GM12892 (cell line): Measurements from ENCODE around the gene RXRA.

Experiments used
- DNase-seq: peaks from one replicate; pipeline ENCODE4 v3.0.0; 2011; ENCODE audit not compliant: insufficient read length
- FAIRE-seq: peaks from 2 replicates; lab custom pipeline; 2011; peaks lifted over from hg19 to GRCh38; lab: Jason Lieb, UNC
- POLR2A ChIP-seq: IDR thresholded peaks from 2 replicates; pipeline ENCODE4 v1.6.1; 2011; ENCODE audit warnings: low read depth, low read length, control low read depth
- POLR2AphosphoS5 ChIP-seq: IDR thresholded peaks from 2 replicates; pipeline ENCODE4 v1.6.1; 2011; ENCODE audit warnings: low read depth, low read length, control low read depth
- TAF1 ChIP-seq: IDR thresholded peaks from 2 replicates; pipeline ENCODE4 v1.6.1; 2011; ENCODE audit warnings: low read depth, mild to moderate bottlenecking, control low read depth, low read length, borderline replicate concordance

RXRA gene

DNA sequence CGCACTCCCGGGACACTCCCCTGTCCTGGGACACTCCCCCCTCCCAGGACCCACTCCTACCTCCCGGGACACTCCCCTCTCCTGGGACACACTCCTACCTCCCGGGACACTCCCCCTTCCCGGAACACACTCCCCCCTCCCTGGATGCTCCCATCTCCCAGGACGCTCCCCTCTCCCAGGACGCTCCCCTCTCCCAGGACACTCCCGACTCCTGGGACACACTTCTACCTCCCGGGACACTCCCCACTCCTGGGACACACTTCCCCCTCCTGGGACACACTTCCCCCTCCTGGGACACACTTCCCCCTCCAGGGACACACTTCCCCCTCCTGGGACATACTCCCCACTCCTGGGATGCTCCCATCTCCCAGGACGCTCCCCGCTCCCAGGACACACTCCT is 95.6 kb downstream of the RXRA start:
- DNase-seq (no peak), FAIRE-seq (no peak)
- no peak for TF ChIP-seq POLR2A
- no peak for TF ChIP-seq POLR2AphosphoS5
- TF ChIP-seq TAF1: no peak

DNA sequence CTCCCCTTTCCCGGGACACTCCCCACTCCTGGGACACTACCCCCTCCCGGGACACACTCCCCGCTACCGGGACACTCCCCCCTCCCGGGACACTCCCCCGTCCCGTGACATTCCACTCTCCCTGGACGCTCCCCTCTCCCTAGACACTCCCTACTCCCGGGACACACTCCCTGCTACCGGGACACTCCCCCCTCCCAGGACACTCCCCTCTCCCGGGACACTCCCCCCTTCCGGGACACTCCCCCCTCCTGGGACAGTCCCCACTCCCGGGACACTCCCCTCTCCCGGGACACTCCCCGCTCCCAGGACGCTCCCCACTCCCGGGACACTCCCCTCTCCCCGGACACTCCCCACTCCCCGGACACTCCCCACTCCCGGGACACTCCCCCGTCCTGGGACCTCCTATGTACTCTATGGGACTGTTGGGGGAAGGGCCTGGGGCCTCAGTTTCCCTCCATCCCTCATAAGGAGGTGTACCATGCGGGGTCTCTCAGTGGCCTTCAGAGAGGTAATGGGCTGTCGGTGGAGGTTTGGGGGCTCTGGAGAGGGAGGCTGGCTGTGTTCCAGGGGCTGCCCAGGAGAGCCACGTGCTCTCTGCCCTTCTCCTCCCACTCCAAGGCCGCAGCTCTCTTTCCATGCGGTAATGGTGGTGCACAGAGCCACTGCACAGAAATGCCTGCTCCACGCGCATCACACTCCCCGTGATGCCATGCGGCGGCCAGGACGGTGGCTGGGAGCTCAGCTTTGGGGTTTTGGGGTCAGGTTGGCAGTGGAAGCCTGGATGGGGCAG is 96.2 kb downstream of the RXRA start:
- TF ChIP-seq POLR2A (no peak), POLR2AphosphoS5 (no peak), TAF1 (no peak)
- DNase-seq (no peak), FAIRE-seq (no peak)

DNA sequence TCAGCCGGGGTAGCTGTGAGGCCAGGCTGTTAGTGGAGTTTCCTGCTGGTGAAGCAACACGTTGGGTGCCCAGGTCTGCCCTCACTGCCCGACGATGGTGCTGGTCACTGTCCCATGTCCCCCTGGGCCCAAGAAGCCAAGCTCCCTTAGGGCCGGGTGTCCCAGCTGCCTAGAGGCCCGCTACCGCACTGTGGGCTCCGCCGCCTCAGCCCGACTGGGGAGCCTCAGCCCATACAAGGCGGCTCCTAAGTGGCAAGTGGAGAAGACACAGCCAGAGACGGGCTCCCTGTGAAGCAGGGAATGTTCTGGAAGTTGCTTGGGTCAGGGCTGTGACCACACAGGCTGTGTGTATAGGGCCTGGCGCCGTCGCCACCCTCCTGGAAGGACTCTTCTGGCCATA is 96.9 kb downstream of the RXRA start:
- TF ChIP-seq POLR2A (no peak), POLR2AphosphoS5 (no peak), TAF1 (no peak)
- DNase-seq: no peak
- FAIRE-seq: no peak

DNA sequence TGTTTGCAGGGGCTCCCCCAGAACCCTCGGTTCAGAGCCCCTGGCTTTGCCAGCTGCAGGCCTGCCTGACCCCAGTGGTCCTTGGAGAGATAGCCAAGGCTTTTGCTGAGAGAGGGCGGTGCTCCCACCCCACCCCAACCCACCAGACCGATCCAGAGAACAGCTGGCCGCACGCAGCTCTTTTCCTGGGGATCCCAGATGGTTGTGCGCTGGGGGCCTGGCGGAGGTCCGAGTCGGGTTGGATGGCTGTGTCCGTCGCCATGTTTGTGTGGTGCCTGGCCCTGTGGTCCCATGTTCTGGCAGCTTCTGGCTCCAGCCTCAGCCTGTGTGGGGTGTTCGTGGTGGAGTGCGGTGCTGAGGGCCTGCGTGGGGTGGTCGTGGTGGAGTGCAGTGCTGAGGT is 97.5 kb downstream of the RXRA start:
- DNase-seq (no peak), FAIRE-seq (no peak)
- TF ChIP-seq TAF1: no peak
- TF ChIP-seq POLR2AphosphoS5: no peak
- TF ChIP-seq POLR2A: no peak

DNA sequence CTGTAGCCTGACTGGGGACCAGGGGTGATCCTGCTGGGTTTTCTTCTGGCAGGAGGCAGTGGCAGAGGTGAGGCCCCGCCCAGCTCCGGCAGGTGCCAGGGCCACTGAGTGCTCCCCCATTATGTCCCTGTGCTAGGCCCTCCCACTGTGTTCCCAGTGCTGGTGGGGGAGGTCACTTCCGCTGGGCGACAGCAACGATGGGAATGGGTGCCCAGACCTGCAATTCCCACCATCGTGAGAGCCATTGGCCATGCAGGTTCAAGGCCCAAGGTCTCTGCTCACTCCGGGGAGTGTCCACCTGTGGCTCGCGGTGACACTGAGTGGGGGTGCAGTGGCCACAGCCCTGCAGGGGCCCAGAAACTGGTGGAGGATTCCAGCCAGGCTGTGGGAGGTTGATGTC is 98.6 kb downstream of the RXRA start:
- DNase-seq (no peak), FAIRE-seq (no peak)

DNA sequence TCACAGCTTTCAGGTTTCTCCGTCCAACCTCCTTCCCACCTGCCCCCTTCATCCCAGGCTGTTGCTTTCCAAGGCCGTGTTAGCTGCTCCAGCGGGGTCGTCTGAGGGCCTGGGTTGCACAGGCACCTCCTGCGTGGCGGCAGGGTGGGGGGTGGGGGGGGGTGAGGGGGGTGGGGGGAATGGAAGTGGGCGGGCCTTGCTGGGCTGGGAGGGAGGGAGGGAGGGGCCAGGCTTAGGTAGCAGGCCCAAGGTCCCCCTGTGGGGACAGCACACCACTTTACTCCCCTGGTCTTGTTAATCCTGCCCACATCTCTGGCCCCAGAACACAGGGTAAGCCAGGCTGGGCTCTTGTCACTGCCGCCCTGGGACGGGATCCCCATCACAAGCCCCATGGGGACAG is 99.1 kb downstream of the RXRA start:
- TF ChIP-seq POLR2A: no peak
- no peak for TF ChIP-seq POLR2AphosphoS5
- TF ChIP-seq TAF1: no peak
- no peak for DNase-seq
- FAIRE-seq: no peak

More for the DNA sequence above, 98.6 kb downstream of the RXRA start:
- TF ChIP-seq POLR2AphosphoS5 (no peak), TAF1 (no peak), POLR2A (no peak)

DNA sequence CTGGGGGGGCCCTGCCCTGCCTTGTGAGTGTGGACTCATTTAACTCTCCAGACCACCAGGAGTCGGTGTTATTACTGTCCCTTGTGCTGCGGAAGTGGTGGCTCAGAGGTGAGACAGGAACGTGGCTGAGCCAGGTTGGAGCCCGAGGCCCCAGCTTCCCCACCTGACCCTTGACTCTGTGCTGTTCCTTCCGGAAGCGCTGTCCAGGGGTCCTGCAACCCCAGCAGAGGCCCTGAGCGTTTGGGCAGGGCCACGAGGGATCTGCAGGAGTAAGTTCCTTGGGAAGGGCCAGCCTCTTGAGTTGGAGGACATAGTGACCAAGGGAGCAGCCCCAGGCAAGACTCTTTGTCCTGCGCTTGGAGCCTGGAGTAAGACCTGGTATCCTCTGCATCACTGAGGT is 99.6 kb downstream of the RXRA start:
- no peak for DNase-seq
- FAIRE-seq: no peak
- no peak for TF ChIP-seq POLR2A

DNA sequence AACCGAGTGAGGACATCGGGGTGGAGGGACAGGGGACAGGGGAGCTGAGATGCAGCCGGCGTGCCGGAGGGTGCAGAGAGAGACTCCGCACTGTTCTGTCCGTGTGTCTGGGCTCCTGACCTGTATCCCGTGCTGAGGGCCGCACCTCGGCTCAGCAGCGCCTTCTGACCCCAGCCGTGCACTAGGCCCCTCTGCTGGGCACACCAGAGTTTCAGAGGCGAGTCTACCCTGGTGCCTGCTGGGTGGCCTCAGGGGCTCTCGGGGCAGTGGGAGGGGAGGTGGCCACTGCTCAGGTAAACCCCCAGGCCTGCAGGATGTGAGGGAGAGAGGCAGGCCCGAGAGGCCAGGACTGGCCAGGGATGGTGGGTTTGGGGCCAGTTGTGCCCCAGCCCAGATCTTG is 100.2 kb downstream of the RXRA start:
- TF ChIP-seq POLR2A (no peak), TAF1 (no peak), POLR2AphosphoS5 (no peak)
- no peak for FAIRE-seq

DNA sequence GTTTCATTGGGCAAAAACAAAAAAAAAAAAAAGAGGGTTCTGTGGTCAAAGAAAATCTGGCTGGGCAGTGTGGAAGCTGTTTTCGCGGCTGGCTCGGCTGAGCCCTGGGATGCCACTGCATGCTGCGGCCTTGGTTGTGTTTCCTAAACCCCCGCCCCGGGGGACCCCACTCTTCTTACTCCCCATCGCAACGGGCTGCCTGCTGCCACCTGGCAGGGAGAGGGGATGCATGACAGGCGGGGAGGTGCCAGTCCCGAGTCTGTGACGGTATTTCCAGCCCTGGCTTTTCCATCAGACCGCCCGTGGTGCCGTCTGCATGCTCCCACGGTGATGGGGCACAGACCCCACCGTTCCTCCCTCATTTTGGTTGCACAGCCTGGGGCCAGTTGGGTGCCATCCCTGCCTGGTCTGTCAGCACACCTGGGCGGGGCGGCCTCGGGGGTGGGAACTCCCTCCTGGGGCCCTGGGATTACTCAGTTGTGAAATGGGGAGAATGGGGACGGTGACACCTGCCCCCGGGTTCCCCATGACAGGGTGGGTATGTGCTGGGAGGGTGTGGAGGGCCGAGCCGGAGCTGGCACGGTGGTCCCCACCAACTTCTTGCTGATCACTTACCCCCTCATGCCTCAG is 101.0 kb downstream of the RXRA start:
- FAIRE-seq (no peak), DNase-seq (no peak)
- TF ChIP-seq POLR2AphosphoS5 (no peak), TAF1 (no peak), POLR2A (no peak)

More for the DNA sequence above, 100.2 kb downstream of the RXRA start:
- DNase-seq: no peak

DNA sequence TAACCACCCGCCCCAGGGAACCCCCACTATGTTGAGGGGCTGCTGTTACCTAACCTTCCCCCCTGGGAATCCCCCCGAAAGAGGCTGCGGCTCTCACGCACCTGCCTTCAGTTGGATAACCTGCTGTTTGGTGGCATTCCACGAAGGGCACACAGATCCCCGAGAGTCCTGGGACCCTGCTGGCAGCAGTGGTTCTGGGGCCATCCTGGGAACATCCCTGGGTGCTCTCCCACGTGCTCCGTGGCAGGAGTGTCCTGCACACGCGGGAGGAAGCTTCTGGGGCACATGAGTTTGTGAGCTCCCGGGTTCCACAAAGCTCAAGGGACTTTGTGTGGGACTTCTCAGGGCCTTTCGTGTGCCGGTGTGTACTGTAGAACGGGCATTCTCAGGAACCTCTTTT is 102.3 kb downstream of the RXRA start:
- DNase-seq (no peak), FAIRE-seq (no peak)
- TF ChIP-seq POLR2A: no peak
- TF ChIP-seq TAF1: no peak
- no peak for TF ChIP-seq POLR2AphosphoS5

DNA sequence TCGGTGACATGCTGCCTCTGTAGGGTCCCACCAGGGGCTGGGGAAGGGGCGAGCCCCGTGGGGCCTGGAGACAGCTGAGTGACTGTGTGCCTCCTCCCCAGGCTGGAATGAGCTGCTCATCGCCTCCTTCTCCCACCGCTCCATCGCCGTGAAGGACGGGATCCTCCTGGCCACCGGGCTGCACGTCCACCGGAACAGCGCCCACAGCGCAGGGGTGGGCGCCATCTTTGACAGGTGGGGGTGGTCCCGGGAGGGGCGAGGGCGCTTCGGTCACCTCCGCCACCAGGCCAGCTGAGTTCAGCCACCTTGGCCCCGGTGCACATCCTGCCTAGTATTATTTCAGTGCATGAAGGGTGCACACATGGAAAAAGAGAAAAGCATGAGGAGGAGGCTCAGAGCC is 102.8 kb downstream of the RXRA start:
- TF ChIP-seq POLR2AphosphoS5 (no peak), TAF1 (no peak), POLR2A (no peak)
- DNase-seq: no peak
- no peak for FAIRE-seq

DNA sequence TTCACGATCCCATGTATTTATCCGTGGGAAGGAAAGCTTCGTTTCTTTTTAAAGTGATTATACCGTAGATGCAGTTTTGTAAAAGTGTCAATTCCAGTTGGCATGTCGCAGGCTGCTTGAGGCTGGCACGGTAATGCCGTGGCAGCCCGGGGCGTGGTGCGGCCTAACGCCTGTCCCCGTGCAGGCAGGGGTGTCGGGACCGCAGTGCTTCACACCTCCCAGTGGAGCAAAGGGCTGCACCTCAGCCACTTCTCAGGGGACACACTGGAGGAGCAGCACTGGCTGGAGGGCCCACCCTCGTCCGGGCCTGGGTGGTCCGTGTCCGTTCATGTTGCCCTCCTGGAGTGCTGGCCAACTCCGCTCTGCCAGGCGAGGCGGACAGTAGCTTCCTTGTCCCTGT is 103.2 kb downstream of the RXRA start:
- no peak for DNase-seq
- no peak for FAIRE-seq
- TF ChIP-seq TAF1 (no peak), POLR2AphosphoS5 (no peak), POLR2A (no peak)

DNA sequence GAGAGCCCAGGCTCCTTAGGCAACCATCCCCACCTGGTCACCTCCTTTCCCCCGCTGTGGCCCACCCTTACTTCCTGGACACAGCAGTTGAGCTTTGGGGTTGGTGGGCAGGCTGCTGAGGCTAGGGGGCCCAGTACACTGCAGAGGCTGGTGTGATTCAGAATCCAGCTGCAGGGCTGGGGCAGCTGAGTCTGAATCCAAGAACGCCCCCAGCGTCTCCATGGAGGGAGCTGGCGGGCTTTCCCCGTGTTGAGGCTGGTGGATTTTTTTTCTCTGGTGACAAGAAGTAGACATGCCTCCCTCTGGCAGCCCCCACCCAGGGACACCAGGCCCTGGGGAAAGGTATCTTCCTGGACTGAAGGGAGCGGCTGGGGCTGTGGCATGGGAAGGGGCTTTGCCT is 104.8 kb downstream of the RXRA start:
- TF ChIP-seq POLR2A (no peak), POLR2AphosphoS5 (no peak), TAF1 (no peak)
- no peak for DNase-seq
- FAIRE-seq: no peak
